Measurements from ENCODE around the gene AK8. TPM values are rescaled to one million over a fixed set of nuclear protein-coding genes. Genes with fewer than 3 reads are reported as not detected.

The AK8 gene
- total and polyA plus RNA-seq, 2 experiments from 2014 or later: 0.14 to 0.78 TPM

- TF ChIP-seq ZNF114 (CRISPR knock-in tag; IDR thresholded peaks at IDR 0.05): no peak
- no peak for TF ChIP-seq CTCF (conservative IDR thresholded peaks at IDR 0.05; ENCODE audit: low read depth in 2 of 2)
- no peak for TF ChIP-seq EZH2 (IDR thresholded peaks at IDR 0.05; ENCODE audit: low read depth, unreplicated experiment)
- no peak for TF ChIP-seq ETS1 (IDR thresholded peaks at IDR 0.05)
- no peak for TF ChIP-seq EZH2phosphoT487 (IDR thresholded peaks at IDR 0.05; ENCODE audit: unreplicated experiment)
These were observed 9.4 kb upstream of the AK8 start (continued) for GRCh38 chr9:132887181-132888120.

- ATAC-seq: no peak
- H3K36me3 Mint-ChIP-seq (ENCODE audit: low read depth): no peaks in the 10 kb centered on the region
- H3K4me1 ChIP-seq (ENCODE audit: insufficient read depth): no peaks in the 10 kb centered on the region
These were observed 8.2 kb upstream of the AK8 start for GRCh38 chr9:132886334-132886725.

More at GRCh38 chr9:132886334-132886725, 8.2 kb upstream of the AK8 start:
- no peak for TF ChIP-seq CREB1 (CRISPR knock-in tag; IDR thresholded peaks at IDR 0.05; ENCODE audit: low read depth)
- no peak for TF ChIP-seq NANOG (IDR thresholded peaks at IDR 0.05; ENCODE audit: borderline replicate concordance)
- TF ChIP-seq POLR2AphosphoS5 (IDR thresholded peaks at IDR 0.05; ENCODE audit: low read depth): no peak
- no peak for TF ChIP-seq CTCF (conservative IDR thresholded peaks at IDR 0.05; ENCODE audit: low read depth in 2 of 2)
- no peak for TF ChIP-seq REST (IDR thresholded peaks at IDR 0.05; ENCODE audit: unreplicated experiment)
- TF ChIP-seq ZNF331 (CRISPR knock-in tag; IDR thresholded peaks at IDR 0.05; ENCODE audit: low read depth): no peak
- no peak for TF ChIP-seq JUNB (IDR thresholded peaks at IDR 0.05; ENCODE audit: unreplicated experiment)
- no peak for TF ChIP-seq EZH2phosphoT487 (IDR thresholded peaks at IDR 0.05; ENCODE audit: unreplicated experiment)
- Mint-ChIP-seq H3K9me3 (no peaks in the 10 kb centered on the region), H3K27me3 (ENCODE audit: insufficient read depth, low read depth, poor library complexity) (peaks cover 7% of the 10 kb centered on the region), H3K4me1 (no peaks in the 10 kb centered on the region), H3K27ac (no peak overlapping the region), H3K4me3 (no peak overlapping the region)
- Histone ChIP-seq H3K9me2 (ENCODE audit: insufficient read depth) (no peaks in the 10 kb centered on the region), H3K4me3 (no peak overlapping the region), H3K36me3 (ENCODE audit: insufficient read depth) (no peaks in the 10 kb centered on the region), H3K4me2 (no peak overlapping the region), H3K27ac (ENCODE audit: low read depth) (no peak overlapping the region), H3K27me3 (ENCODE audit: insufficient read depth) (no peaks in the 10 kb centered on the region), H2AFZ (no peak overlapping the region), H3K79me2 (replicated peaks; ENCODE audit: insufficient read depth) (no peaks in the 10 kb centered on the region), H4K20me1 (replicated peaks; ENCODE audit: insufficient read depth) (no peaks in the 10 kb centered on the region), H3F3A (replicated peaks; ENCODE audit: low read depth) (no peaks in the 10 kb centered on the region)
- no peak for DNase-seq (ENCODE audit: low spot score)

Data from GM23338 (cell line).